HepG2 (cell line): Measurements from ENCODE around the gene HEPN1. TPM values are rescaled to one million over a fixed set of nuclear protein-coding genes. Genes with fewer than 3 reads are reported as not detected.

Experiments
- ATAC-seq: fragments of 200-7000 bp; cut with Tn5 transposase; 3 replicates; pipeline ENCODE4 v1.9.1; 2020; ENCODE audit warnings: mild to moderate bottlenecking, moderate library complexity
- BruUV-seq: library from RNA; stranded (reverse); fragments of 400-500 nt; replicated peaks from 2 replicates; lab custom pipeline; 2021; lab: Mats Ljungman, UMichigan
- CTCF ChIA-PET: fragments of 300-600 bp; formaldehyde crosslinking; extraction: SDS; loops from one replicate; lab custom pipeline; 2021; ENCODE audit warnings: low total read pairs, inconsistent platforms, low intra/inter-chr PET ratio; lab: Yijun Ruan, JAX
- POLR2A ChIA-PET: fragments of 350-600 bp; sonication (Branson Sonifier 250); formaldehyde crosslinking; loops from one replicate; lab custom pipeline; 2020; ENCODE audit warnings: antibody characterized with exemption, inconsistent platforms; lab: Yijun Ruan, JAX
- DNase-seq: peaks from one replicate; pipeline ENCODE4 v3.0.0-alpha.2; 2015; ENCODE audit warnings: low spot score
- FAIRE-seq: peaks from 3 replicates; lab custom pipeline; 2011; peaks lifted over from hg19 to GRCh38; lab: Jason Lieb, UNC
- H2AFZ ChIP-seq: one replicate; pipeline ENCODE4 v1.6.1; 2011; ENCODE audit warnings: low read length, inconsistent platforms
- H3K27ac ChIP-seq: fragments of 300-600 bp; 3 replicates; pipeline ENCODE4 v1.8.0; 2011; ENCODE audit warnings: mixed run types, mild to moderate bottlenecking, mixed read lengths, low read length, inconsistent platforms; ENCODE audit not compliant: insufficient read depth; ENCODE audit errors: extremely low read length
- H3K27me3 ChIP-seq, 2 experiments: fragments of 200-600 bp in 1 of 2; 2 replicates in 1 of 2; 3 replicates in 1 of 2; pipeline versions ENCODE4 v1.6.0 to v1.8.0; 2011; ENCODE audit warnings: low read length in 2 of 2, mild to moderate bottlenecking in 2 of 2, moderate library complexity in 2 of 2, inconsistent platforms in 1 of 2; ENCODE audit not compliant: insufficient read depth in 2 of 2, control insufficient read depth in 1 of 2
- H3K36me3 ChIP-seq, 2 experiments: fragments of 200-600 bp in 1 of 2; replicated peaks in 1 of 2; 2 replicates in 1 of 2; 3 replicates in 1 of 2; pipeline versions ENCODE4 v1.5.1 to v1.8.0; 2011; ENCODE audit warnings: low read length in 2 of 2, inconsistent platforms in 1 of 2; ENCODE audit not compliant: insufficient read depth in 2 of 2, control insufficient read depth in 1 of 2
- H3K4me1 ChIP-seq: 2 replicates; pipeline ENCODE4 v1.5.1; 2012; ENCODE audit warnings: low read length, inconsistent platforms; ENCODE audit not compliant: insufficient read depth
- H3K4me2 ChIP-seq: 2 replicates; pipeline ENCODE4 v1.6.0; 2011; ENCODE audit warnings: low read depth, low read length, inconsistent platforms
- H3K4me3 ChIP-seq, 3 experiments: fragments of 200-600 bp in 1 of 3; sonication (generic), shearing (Covaris generic) in 1 of 3; replicated peaks in 1 of 3; 2 replicates each; pipeline ENCODE4 v1.5.1; 2011 to 2016; ENCODE audit warnings: low read length in 3 of 3, inconsistent platforms in 2 of 3, low read depth in 2 of 3, mild to moderate bottlenecking in 2 of 3, control low read depth in 1 of 3, mixed read lengths in 1 of 3; ENCODE audit not compliant: insufficient read depth in 1 of 3
- H3K79me2 ChIP-seq: one replicate; pipeline ENCODE4 v1.6.1; 2011; ENCODE audit warnings: low read length, inconsistent platforms; ENCODE audit not compliant: insufficient read depth
- H3K9ac ChIP-seq: 2 replicates; pipeline ENCODE4 v1.6.0; 2011; ENCODE audit warnings: mild to moderate bottlenecking, low read depth, low read length, inconsistent platforms; ENCODE audit not compliant: insufficient read depth
- H3K9me3 ChIP-seq: 2 replicates; pipeline ENCODE4 v1.5.1; 2012; ENCODE audit warnings: mild to moderate bottlenecking, low read length
- H4K20me1 ChIP-seq: 2 replicates; pipeline ENCODE4 v1.6.0; 2011; ENCODE audit warnings: inconsistent platforms, mild to moderate bottlenecking, low read length, moderate library complexity; ENCODE audit not compliant: insufficient read depth
- FOSL2 ChIP-seq: sonication (generic); formaldehyde crosslinking; IDR thresholded peaks from 2 replicates; pipeline ENCODE4 v1.4.0; 2020; ENCODE audit warnings: missing genetic modification reagents
- SOX5 ChIP-seq: IDR thresholded peaks from 2 replicates; pipeline ENCODE4 v1.6.1; 2016; ENCODE audit warnings: borderline replicate concordance
- TRAFD1 ChIP-seq: sonication (generic); formaldehyde crosslinking; IDR thresholded peaks from 2 replicates; pipeline ENCODE4 v1.5.1; 2020; ENCODE audit warnings: missing genetic modification reagents, mild to moderate bottlenecking, borderline replicate concordance
- ZNF773 ChIP-seq: sonication (generic); formaldehyde crosslinking; IDR thresholded peaks from 2 replicates; pipeline ENCODE4 v1.4.0; 2020; ENCODE audit warnings: missing genetic modification reagents, borderline replicate concordance
- WGBS: methylation state at CpG from one replicate; pipeline ENCODE4 v1.1.6; 2017; ENCODE audit warnings: low lambda C conversion rate; 5-methylcytosine and 5-hydroxymethylcytosine counted together
- in situ Hi-C: cut with HindIII; loops from 2 replicates; pipeline ENCODE4 v1.10.0; 2017; ENCODE audit warnings: low pct_unique_long_range_greater_than_20kb; ENCODE audit not compliant: extremely low pct_ligation_motif_present
- intact Hi-C: fragments of 100-400 bp; cut with micrococcal nuclease; formaldehyde crosslinking; loops from one replicate; pipeline ENCODE4 v1.10.0; 2022; ENCODE audit not compliant: unreplicated experiment
- polyA plus RNA-seq, 8 experiments: library from polyadenylated mRNA; depleted of rRNA in 3 of 8; stranded (reverse) in 7 of 8; unstranded in 1 of 8; fragments of >200 nt; fragmentation: Illumina TruSeq in 4 of 8; extraction: Trizol in 4 of 8; gene quantifications; 2 replicates each; pipeline versions ENCODE4 v1.2.1 to v1.2.3, GENCODE V29; 2011 to 2016; ENCODE audit warnings: low read depth in 4 of 8, missing spikeins in 1 of 8, mixed read lengths in 1 of 8; ENCODE audit not compliant: insufficient read depth in 1 of 8
- total RNA-seq, 5 experiments: library from RNA; depleted of rRNA; stranded (reverse); fragments of >200 nt; fragmentation: Illumina TruSeq; extraction: Trizol; gene quantifications; 2 replicates each; pipeline ENCODE4 v1.2.3, GENCODE V29; 2016; ENCODE audit warnings: low read depth in 1 of 5
- TF ChIP-seq, protein P1 (sequence below): sonication (generic); formaldehyde crosslinking; IDR thresholded peaks from 2 replicates; pipeline ENCODE4 v1.4.0; 2020; ENCODE audit warnings: missing genetic modification reagents; ENCODE audit errors: not compliant biosample characterization
- TF ChIP-seq, protein P2 (sequence below): sonication (generic); formaldehyde crosslinking; IDR thresholded peaks from 2 replicates; pipeline ENCODE4 v1.5.0; 2020; ENCODE audit warnings: missing genetic modification reagents, mild to moderate bottlenecking, borderline replicate concordance

Gene HEPN1
- total and polyA plus RNA-seq, 2 of the 13 experiments (the other 11 are each of a cell fraction or from before 2014, with no cell fraction given) = not detected

DNA sequence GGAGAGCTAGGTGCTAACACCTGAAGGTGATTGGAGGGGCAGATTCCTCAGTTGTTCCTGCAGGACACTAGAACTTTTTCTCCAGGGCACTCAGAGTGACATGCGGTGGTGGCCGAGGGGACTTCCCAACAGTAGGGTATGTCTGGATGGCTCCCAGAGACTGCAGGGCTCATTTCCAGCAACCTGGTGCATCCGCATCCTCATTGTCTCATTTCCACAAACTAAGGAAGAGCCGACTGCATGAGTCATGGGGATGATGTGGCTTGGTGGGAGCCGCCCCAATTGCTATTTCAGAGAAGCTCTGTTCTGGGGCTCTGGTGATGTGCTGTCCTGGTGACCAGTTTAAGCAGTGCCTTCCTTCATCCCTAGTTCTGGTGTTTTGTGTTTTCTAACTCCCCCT lies 18.6 kb upstream of the HEPN1 start:
- Histone ChIP-seq H3K9me3 (no peaks in the 10 kb centered on the region), H3K4me1 (peaks cover 54% of the 10 kb centered on the region), H3K36me3 (no peaks in the 10 kb centered on the region), H3K4me3 (no peak overlapping the region), H3K4me2 (peak overlapping the region; percentile 8; the same call in 1 of the 2 replicates), H4K20me1 (no peaks in the 10 kb centered on the region), H3K27me3 (peaks cover 0 to 26% of the 10 kb centered on the region in 2 experiments; a peak in 1 of 5 replicates), H3K27ac (no peak overlapping the region), H3K9ac (no peak overlapping the region), H2AFZ (no peak overlapping the region), H3K79me2 (no peaks in the 10 kb centered on the region)
- in situ Hi-C loops (no loop called here), intact Hi-C loops (loop anchor here (5.0 kb wide), 1 partner anchor 37 kb away; the partner anchor contains the start of gene HEPACAM)
- peak; percentile 25 for DNase-seq
- ChIA-PET POLR2A (no interaction called here), CTCF (no interaction called here)
- FAIRE-seq = no peak
- WGBS = 8% methylated on average over 2 of the region's 5 CpGs
- ATAC-seq = no peak; the same call in 2 of the 3 replicates
- TF ChIP-seq, protein P1, sequence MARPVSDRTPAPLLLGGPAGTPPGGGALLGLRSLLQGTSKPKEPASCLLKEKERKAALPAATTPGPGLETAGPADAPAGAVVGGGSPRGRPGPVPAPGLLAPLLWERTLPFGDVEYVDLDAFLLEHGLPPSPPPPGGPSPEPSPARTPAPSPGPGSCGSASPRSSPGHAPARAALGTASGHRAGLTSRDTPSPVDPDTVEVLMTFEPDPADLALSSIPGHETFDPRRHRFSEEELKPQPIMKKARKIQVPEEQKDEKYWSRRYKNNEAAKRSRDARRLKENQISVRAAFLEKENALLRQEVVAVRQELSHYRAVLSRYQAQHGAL (CRISPR knock-in tag) = no peak
- TF ChIP-seq SOX5 (CRISPR knock-in tag) (0 out of 2 replicates have a peak, but pooled peaks have one; percentile 13), FOSL2 (peak; percentile 67), TRAFD1 (no peak), ZNF773 (CRISPR knock-in tag) (no peak)
- TF ChIP-seq, protein P2, sequence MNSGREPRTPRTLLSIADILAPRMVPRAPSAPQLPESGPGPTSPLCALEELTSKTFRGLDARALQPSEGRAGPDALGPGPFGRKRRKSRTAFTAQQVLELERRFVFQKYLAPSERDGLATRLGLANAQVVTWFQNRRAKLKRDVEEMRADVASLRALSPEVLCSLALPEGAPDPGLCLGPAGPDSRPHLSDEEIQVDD (CRISPR knock-in tag) = no peak
- no TSS peak for BruUV-seq
